GM12891 (cell line): ENCODE results near the gene NXF1.

ENCODE experiments used
- POLR2A ChIP-seq: IDR thresholded peaks from 2 replicates; pipeline ENCODE4 v1.6.1; 2011; ENCODE audit warnings: low read depth, low read length, control low read depth
- POLR2AphosphoS5 ChIP-seq: IDR thresholded peaks from 2 replicates; pipeline ENCODE4 v1.6.1; 2011; ENCODE audit warnings: low read depth, low read length, control low read depth
- POU2F2 ChIP-seq: IDR thresholded peaks from 2 replicates; pipeline ENCODE4 v1.6.1; 2011; ENCODE audit warnings: low read depth, mild to moderate bottlenecking, control low read depth, low read length, moderate library complexity

DNA sequence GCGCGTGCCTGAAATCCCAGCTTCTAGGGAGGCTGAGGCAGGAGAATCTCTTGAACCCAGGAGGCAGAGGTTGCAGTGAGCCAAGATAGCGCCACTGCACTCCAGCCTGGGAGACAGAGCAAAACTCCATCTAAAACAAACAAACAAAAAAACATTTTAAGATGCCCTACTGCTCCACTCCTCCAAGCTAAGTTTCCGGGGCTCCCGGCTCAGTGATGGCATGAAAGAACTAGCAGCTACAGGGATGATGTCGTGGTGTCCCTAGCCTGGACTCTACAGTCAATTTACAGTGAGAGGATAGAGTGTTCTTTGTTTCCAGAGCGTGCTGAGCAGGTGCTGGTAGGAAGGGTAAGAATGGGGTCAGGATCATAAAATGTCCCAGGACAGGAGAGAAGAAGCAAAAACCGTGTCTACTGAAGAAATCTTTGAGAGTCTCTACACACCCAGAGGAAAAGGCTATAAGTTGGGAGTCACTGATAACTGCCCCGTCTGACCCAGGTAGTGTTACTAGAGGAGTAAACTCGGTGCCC is 50.1 kb downstream of the NXF1 start:
- no peak for TF ChIP-seq POU2F2
- TF ChIP-seq POLR2A: no peak
- TF ChIP-seq POLR2AphosphoS5: no peak
